IMR-90 (cell line): ENCODE measurements around the gene CBX8. TPM values are rescaled to one million over a fixed set of nuclear protein-coding genes. Genes with fewer than 3 reads are reported as not detected.

Experiments
- ATAC-seq: fragments of 200-7000 bp; cut with Tn5 transposase; 2 replicates; pipeline ENCODE4 v1.9.1; 2020; ENCODE audit warnings: low read depth, mild to moderate bottlenecking, moderate library complexity
- BruUV-seq: library from RNA; stranded (reverse); fragments of 400-500 nt; replicated peaks from 2 replicates; lab custom pipeline; 2021; lab: Mats Ljungman, UMichigan
- CTCF ChIA-PET: fragments of 300-600 bp; formaldehyde crosslinking; extraction: SDS; loops from one replicate; lab custom pipeline; 2021; ENCODE audit warnings: antibody characterized with exemption; lab: Yijun Ruan, JAX
- POLR2A ChIA-PET: fragments of 300-600 bp; sonication (Branson Sonifier 250); formaldehyde crosslinking; loops from one replicate; lab custom pipeline; 2022; ENCODE audit warnings: antibody characterized with exemption; ENCODE audit not compliant: unreplicated experiment; lab: Charles Lee
- DNase-seq: peaks from one replicate; pipeline ENCODE4 v3.0.0; 2013
- H2AFZ ChIP-seq: replicated peaks from 2 replicates; pipeline ENCODE3; 2013; ENCODE audit warnings: low read length, mild to moderate bottlenecking; ENCODE audit not compliant: poor library complexity
- H2AK5ac ChIP-seq: 2 replicates; pipeline ENCODE4 v1.6.1; 2013; ENCODE audit warnings: low read depth, low read length, inconsistent platforms
- H2AK9ac ChIP-seq: replicated peaks from 2 replicates; pipeline ENCODE3; 2013; ENCODE audit warnings: mild to moderate bottlenecking, low read depth, low read length, moderate library complexity; ENCODE audit not compliant: poor library complexity
- H2BK120ac ChIP-seq: 2 replicates; pipeline ENCODE4 v1.6.1; 2013; ENCODE audit warnings: low read depth, low read length, inconsistent platforms
- H2BK15ac ChIP-seq: 3 replicates; pipeline ENCODE4 v1.6.1; 2013; ENCODE audit warnings: low read depth, low read length, inconsistent platforms
- H2BK20ac ChIP-seq: 2 replicates; pipeline ENCODE4 v1.6.1; 2013; ENCODE audit warnings: low read depth, mild to moderate bottlenecking, inconsistent platforms, low read length, moderate library complexity
- H2BK5ac ChIP-seq: 2 replicates; pipeline ENCODE4 v1.6.1; 2013; ENCODE audit warnings: mild to moderate bottlenecking, low read depth, low read length, inconsistent platforms; ENCODE audit not compliant: poor library complexity, severe bottlenecking
- H3K14ac ChIP-seq: replicated peaks from 2 replicates; pipeline ENCODE4 v1.6.1; 2013; ENCODE audit warnings: low read depth, low read length, inconsistent platforms
- H3K18ac ChIP-seq: 2 replicates; pipeline ENCODE4 v1.6.1; 2013; ENCODE audit warnings: low read depth, low read length, control low read depth
- H3K23ac ChIP-seq: 2 replicates; pipeline ENCODE4 v1.6.1; 2013; ENCODE audit warnings: low read depth, low read length, inconsistent platforms
- H3K27ac ChIP-seq: 2 replicates; pipeline ENCODE4 v1.5.1; 2013; ENCODE audit warnings: mild to moderate bottlenecking, control low read depth, low read length; ENCODE audit not compliant: insufficient read depth
- H3K27me3 ChIP-seq: 2 replicates; pipeline ENCODE4 v1.6.1; 2013; ENCODE audit warnings: low read length; ENCODE audit not compliant: control insufficient read depth, insufficient read depth
- H3K36me3 ChIP-seq: 2 replicates; pipeline ENCODE4 v1.6.1; 2013; ENCODE audit warnings: low read length, mixed read lengths; ENCODE audit not compliant: control insufficient read depth, insufficient read depth
- H3K4ac ChIP-seq: 2 replicates; pipeline ENCODE4 v1.6.1; 2013; ENCODE audit warnings: low read depth, low read length, inconsistent platforms
- H3K4me1 ChIP-seq: 2 replicates; pipeline ENCODE4 v1.6.1; 2013; ENCODE audit warnings: low read length, mixed read lengths; ENCODE audit not compliant: control insufficient read depth, insufficient read depth
- H3K4me2 ChIP-seq: 2 replicates; pipeline ENCODE4 v1.6.1; 2013; ENCODE audit warnings: low read depth, mild to moderate bottlenecking, control low read depth, low read length, moderate library complexity
- H3K4me3 ChIP-seq: 2 replicates; pipeline ENCODE4 v1.5.1; 2013; ENCODE audit warnings: low read depth, mild to moderate bottlenecking, control low read depth, low read length, moderate library complexity; ENCODE audit not compliant: insufficient read depth
- H3K56ac ChIP-seq: 2 replicates; pipeline ENCODE4 v1.6.1; 2013; ENCODE audit warnings: low read length, inconsistent platforms; ENCODE audit not compliant: insufficient read depth; ENCODE audit errors: extremely low read depth
- H3K79me1 ChIP-seq, 2 experiments: 2 replicates each; pipeline ENCODE4 v1.6.1; 2013; ENCODE audit warnings: low read length in 2 of 2, inconsistent platforms in 1 of 2, low read depth in 1 of 2
- H3K9ac ChIP-seq: 2 replicates; pipeline ENCODE4 v1.6.1; 2013; ENCODE audit warnings: low read depth, low read length, control low read depth
- H3K9me1 ChIP-seq: 2 replicates; pipeline ENCODE4 v1.6.1; 2013; ENCODE audit warnings: low read length, inconsistent platforms; ENCODE audit not compliant: insufficient read depth
- H3K9me3 ChIP-seq: 2 replicates; pipeline ENCODE4 v1.6.1; 2013; ENCODE audit warnings: low read length; ENCODE audit not compliant: control insufficient read depth, insufficient read depth
- H4K20me1 ChIP-seq: 2 replicates; pipeline ENCODE4 v1.6.1; 2013; ENCODE audit warnings: low read length, inconsistent platforms; ENCODE audit not compliant: insufficient read depth
- H4K5ac ChIP-seq: 2 replicates; pipeline ENCODE4 v1.6.1; 2013; ENCODE audit warnings: mild to moderate bottlenecking, low read depth, low read length, control low read depth
- H4K8ac ChIP-seq, 2 experiments: 2 replicates each; pipeline ENCODE4 v1.6.1; 2013; ENCODE audit warnings: low read depth in 2 of 2, low read length in 2 of 2, control low read depth in 1 of 2, inconsistent platforms in 1 of 2
- H4K91ac ChIP-seq: 2 replicates; pipeline ENCODE4 v1.6.1; 2013; ENCODE audit warnings: low read depth, low read length, inconsistent platforms; ENCODE audit not compliant: insufficient read depth
- MXI1 ChIP-seq: IDR thresholded peaks from 2 replicates; pipeline ENCODE4 v1.6.1; 2012; ENCODE audit warnings: low read depth, mild to moderate bottlenecking, low read length, moderate library complexity, borderline replicate concordance
- RAD21 ChIP-seq: IDR thresholded peaks from 2 replicates; pipeline ENCODE4 v1.6.1; 2012; ENCODE audit warnings: low read length, improper control_type of control experiment
- RCOR1 ChIP-seq: IDR thresholded peaks from 2 replicates; pipeline ENCODE4 v1.6.1; 2012; ENCODE audit warnings: mild to moderate bottlenecking, low read length, improper control_type of control experiment; ENCODE audit not compliant: insufficient replicate concordance
- RFX5 ChIP-seq: IDR thresholded peaks from 2 replicates; pipeline ENCODE4 v1.8.0; 2012; ENCODE audit warnings: low read depth, mild to moderate bottlenecking, low read length, moderate library complexity
- SMC3 ChIP-seq: fragments of 150-350 bp; IDR thresholded peaks from 2 replicates; pipeline ENCODE4 v1.6.1; 2016; ENCODE audit warnings: low read depth, mild to moderate bottlenecking, antibody characterized with exemption, low read length, moderate library complexity
- WGBS, 2 experiments: methylation state at CpG; one replicate each; pipeline versions ENCODE4 v1.1.5 to v1.1.7; 2013; ENCODE audit warnings: missing lambda C conversion rate in 2 of 2; ENCODE audit not compliant: insufficient read length in 1 of 2; ENCODE audit errors: extremely low coverage in 2 of 2; 5-methylcytosine and 5-hydroxymethylcytosine counted together
- dilution Hi-C: fragments of 300-500 bp; cut with HindIII; formaldehyde crosslinking; loops from one replicate; pipeline ENCODE4 v1.14.3; 2018; ENCODE audit warnings: low sequenced_read_pairs; ENCODE audit not compliant: unreplicated experiment
- in situ Hi-C: fragments of 300-500 bp; cut with MboI; formaldehyde crosslinking; loops from 3 replicates; pipeline ENCODE4 v1.14.3; 2019; ENCODE audit warnings: low sequenced_read_pairs, inconsistent platforms, mixed read lengths
- intact Hi-C: fragments of 100-400 bp; cut with micrococcal nuclease; formaldehyde crosslinking; loops from 2 replicates; pipeline ENCODE4 v1.10.0; 2022
- polyA plus RNA-seq, 3 experiments: library from polyadenylated mRNA; depleted of rRNA; stranded (reverse); fragments of >200 nt; gene quantifications; 2 replicates each; pipeline ENCODE4 v1.2.3, GENCODE V29; 2012; ENCODE audit warnings: low replicate concordance in 1 of 3
- total RNA-seq: library from RNA; depleted of rRNA; stranded (reverse); fragments of >200 nt; gene quantifications from 2 replicates; pipeline ENCODE4 v1.2.3, GENCODE V29; 2012
- TF ChIP-seq, protein P1 (sequence below): fragments of 150-350 bp; IDR thresholded peaks from 2 replicates; pipeline ENCODE4 v1.6.1; 2016; ENCODE audit warnings: low read depth, mild to moderate bottlenecking, low read length, moderate library complexity, borderline replicate concordance

CBX8 gene
- total and polyA plus RNA-seq, 2 of the 4 experiments (the other 2 are of a cell fraction), result 3.2 to 5.4 TPM

DNA sequence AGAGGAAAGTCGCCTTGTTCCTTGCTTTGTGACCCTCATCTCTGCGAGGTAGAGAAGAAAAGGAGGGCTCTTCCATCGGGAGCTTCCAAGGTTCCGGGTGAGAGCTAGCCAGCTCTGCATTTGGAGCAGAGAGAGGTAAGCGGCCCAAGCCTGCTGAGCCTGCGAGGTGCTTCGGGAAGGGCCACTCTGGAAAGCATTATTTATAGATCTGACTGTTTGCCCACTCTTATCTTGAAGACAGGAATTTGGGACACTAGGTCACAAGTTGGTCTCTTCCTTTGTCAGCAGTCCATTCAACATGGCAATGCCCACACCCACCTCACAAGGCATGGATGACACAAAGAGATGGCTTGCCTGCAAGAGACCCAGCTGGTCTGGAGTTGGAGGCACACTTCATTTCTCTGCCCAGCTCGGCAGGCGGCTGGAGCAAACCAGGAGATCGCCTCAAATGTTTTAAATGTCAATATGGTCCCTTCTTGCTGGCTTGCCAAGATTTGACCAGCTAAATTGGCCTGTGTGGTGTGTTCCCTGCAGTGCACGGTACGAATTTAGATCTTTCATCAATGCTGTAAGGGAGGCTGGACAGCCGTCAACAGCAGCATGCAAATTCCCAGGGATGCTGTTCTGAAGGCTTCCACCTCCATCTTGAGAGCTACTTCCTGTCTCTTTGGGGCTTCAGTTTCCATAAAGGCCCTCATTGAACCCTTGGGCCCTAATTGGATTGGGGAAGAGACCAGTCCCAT is 22.8 kb upstream of the CBX8 start:
- Histone ChIP-seq H3K18ac (no peak overlapping the region), H2BK20ac (no peak overlapping the region), H3K9ac (no peak overlapping the region), H2BK15ac (no peak overlapping the region), H4K91ac (no peak overlapping the region), H2AK5ac (no peak overlapping the region), H4K5ac (no peak overlapping the region), H3K56ac (no peak overlapping the region), H3K23ac (no peak overlapping the region), H3K79me1 (no peaks in the 10 kb centered on the region), H2AFZ (no peak overlapping the region), H4K8ac (no peak overlapping the region), H3K4me2 (no peak overlapping the region), H4K20me1 (no peaks in the 10 kb centered on the region; the same call in 1 of the 2 replicates), H2BK5ac (no peak overlapping the region), H3K4me3 (no peak overlapping the region), H2AK9ac (no peak overlapping the region), H2BK120ac (no peak overlapping the region), H3K4ac (no peak overlapping the region), H3K9me1 (no peaks in the 10 kb centered on the region), H3K4me1 (no peaks in the 10 kb centered on the region; the same call in 1 of the 2 replicates), H3K27ac (no peak overlapping the region), H3K14ac (no peak overlapping the region), H3K9me3 (no peaks in the 10 kb centered on the region), H3K36me3 (no peaks in the 10 kb centered on the region), H3K27me3 (peaks cover 62% of the 10 kb centered on the region)
- ChIA-PET POLR2A (no interaction called here), CTCF (interaction anchor here (1.0 to 1.3 kb wide), 2 partner anchors 16 to 17 kb away, joined by 3 read pairs; no protein-coding TSS in a partner anchor)
- WGBS, 2 experiments, result 60% methylated on average over 1 of the region's 13 CpGs; no CpG with 5 or more reads in 1 of the 2 experiments
- dilution Hi-C loops (no loop called here), in situ Hi-C loops (no loop called here), intact Hi-C loops (no loop called here)
- no TSS peak for BruUV-seq
- TF ChIP-seq MXI1 (no peak), SMC3 (no peak), RCOR1 (no peak), RFX5 (no peak), RAD21 (no peak)
- TF ChIP-seq, protein P1, sequence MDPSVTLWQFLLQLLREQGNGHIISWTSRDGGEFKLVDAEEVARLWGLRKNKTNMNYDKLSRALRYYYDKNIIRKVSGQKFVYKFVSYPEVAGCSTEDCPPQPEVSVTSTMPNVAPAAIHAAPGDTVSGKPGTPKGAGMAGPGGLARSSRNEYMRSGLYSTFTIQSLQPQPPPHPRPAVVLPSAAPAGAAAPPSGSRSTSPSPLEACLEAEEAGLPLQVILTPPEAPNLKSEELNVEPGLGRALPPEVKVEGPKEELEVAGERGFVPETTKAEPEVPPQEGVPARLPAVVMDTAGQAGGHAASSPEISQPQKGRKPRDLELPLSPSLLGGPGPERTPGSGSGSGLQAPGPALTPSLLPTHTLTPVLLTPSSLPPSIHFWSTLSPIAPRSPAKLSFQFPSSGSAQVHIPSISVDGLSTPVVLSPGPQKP, result no peak
- no peak for ATAC-seq
- DNase-seq, result no peak
